Measurements from ENCODE around the gene GOT1. TPM values are rescaled to one million over a fixed set of nuclear protein-coding genes. Genes with fewer than 3 reads are reported as not detected.

The GOT1 gene
- total RNA-seq, 1 experiment from 2014 or later = 163 TPM

- H3K4me3 Mint-ChIP-seq (ENCODE audit: unreplicated experiment) = no peak overlapping the region
- no peaks in the 10 kb centered on the region for H3K36me3 Mint-ChIP-seq (ENCODE audit: insufficient read depth, unreplicated experiment)
- peaks cover 37% of the 10 kb centered on the region for H3K27me3 Mint-ChIP-seq (ENCODE audit: insufficient read depth, unreplicated experiment)
- DNase-seq (ENCODE audit: unreplicated experiment) = no peak
- H3K9me3 Mint-ChIP-seq (ENCODE audit: unreplicated experiment) = no peaks in the 10 kb centered on the region
- no peak overlapping the region for H3K27ac Mint-ChIP-seq (ENCODE audit: low read depth, unreplicated experiment)
- ChIA-PET CTCF (interaction anchor here (0.5 to 2.1 kb wide), 5 partner anchors 8 to 149 kb away, joined by 3 to 8 read pairs (median 6); no protein-coding TSS in a partner anchor), POLR2A (no interaction called here)
- intact Hi-C loops (cut with micrococcal nuclease) = no loop called here
- H3K4me1 Mint-ChIP-seq (ENCODE audit: insufficient read depth, unreplicated experiment) = no peaks in the 10 kb centered on the region
- TF ChIP-seq CTCF (IDR thresholded peaks at IDR 0.05; ENCODE audit: unreplicated experiment) = no peak
- BruUV-seq (replicated peaks) = no TSS peak
Measured at GRCh38 chr10:99466632-99467223, 36.3 kb upstream of the GOT1 start.

- H3K9me3 Mint-ChIP-seq (ENCODE audit: unreplicated experiment) = no peaks in the 10 kb centered on the region
- no TSS peak for BruUV-seq (replicated peaks)
- intact Hi-C loops (cut with micrococcal nuclease) = no loop called here
- no peaks in the 10 kb centered on the region for H3K36me3 Mint-ChIP-seq (ENCODE audit: insufficient read depth, unreplicated experiment)
- peak; percentile 50 for DNase-seq (ENCODE audit: unreplicated experiment)
- H3K4me3 Mint-ChIP-seq (ENCODE audit: unreplicated experiment) = no peak overlapping the region
- no peak for TF ChIP-seq CTCF (IDR thresholded peaks at IDR 0.05; ENCODE audit: unreplicated experiment)
- no peaks in the 10 kb centered on the region for H3K4me1 Mint-ChIP-seq (ENCODE audit: insufficient read depth, unreplicated experiment)
- ChIA-PET CTCF (interaction anchor here (0.6 to 2.2 kb wide), 3 partner anchors 11 to 25 kb away, joined by 3 to 8 read pairs (median 6); no protein-coding TSS in a partner anchor), POLR2A (interaction anchor here (0.7 to 1.2 kb wide), 3 partner anchors 10 to 1001 kb away, joined by 3 read pairs; no protein-coding TSS in a partner anchor)
- no peak overlapping the region for H3K27ac Mint-ChIP-seq (ENCODE audit: low read depth, unreplicated experiment)
- H3K27me3 Mint-ChIP-seq (ENCODE audit: insufficient read depth, unreplicated experiment) = peaks cover 31% of the 10 kb centered on the region
Measured at GRCh38 chr10:99461230-99461629, 30.8 kb upstream of the GOT1 start.

- Mint-ChIP-seq H3K27me3 (ENCODE audit: insufficient read depth, unreplicated experiment) (peaks cover 35% of the 10 kb centered on the region), H3K27ac (ENCODE audit: low read depth, unreplicated experiment) (no peak overlapping the region), H3K36me3 (ENCODE audit: insufficient read depth, unreplicated experiment) (no peaks in the 10 kb centered on the region), H3K9me3 (ENCODE audit: unreplicated experiment) (no peaks in the 10 kb centered on the region), H3K4me1 (ENCODE audit: insufficient read depth, unreplicated experiment) (no peaks in the 10 kb centered on the region), H3K4me3 (ENCODE audit: unreplicated experiment) (no peak overlapping the region)
- no peak for DNase-seq (ENCODE audit: unreplicated experiment)
- intact Hi-C loops (cut with micrococcal nuclease) = no loop called here
- no peak for TF ChIP-seq CTCF (IDR thresholded peaks at IDR 0.05; ENCODE audit: unreplicated experiment)
- no TSS peak for BruUV-seq (replicated peaks)
- ChIA-PET POLR2A (no interaction called here), CTCF (interaction anchor here (1.2 kb wide), 1 partner anchor 26 kb away, joined by 3 read pairs; no protein-coding TSS in a partner anchor)
Measured at GRCh38 chr10:99460070-99460469, 29.6 kb upstream of the GOT1 start.

GRCh38 chr10:99459217-99459616, 28.8 kb upstream of the GOT1 start:
- no peak overlapping the region for H3K4me3 Mint-ChIP-seq (ENCODE audit: unreplicated experiment)
- H3K27ac Mint-ChIP-seq (ENCODE audit: low read depth, unreplicated experiment) = no peak overlapping the region
- no peaks in the 10 kb centered on the region for H3K4me1 Mint-ChIP-seq (ENCODE audit: insufficient read depth, unreplicated experiment)
- intact Hi-C loops (cut with micrococcal nuclease) = no loop called here
- POLR2A ChIA-PET = interaction anchor here (1.0 kb wide), 1 partner anchor 45 kb away, joined by 3 read pairs; no protein-coding TSS in a partner anchor
- no peak for TF ChIP-seq CTCF (IDR thresholded peaks at IDR 0.05; ENCODE audit: unreplicated experiment)
- peaks cover 44% of the 10 kb centered on the region for H3K27me3 Mint-ChIP-seq (ENCODE audit: insufficient read depth, unreplicated experiment)
- H3K9me3 Mint-ChIP-seq (ENCODE audit: unreplicated experiment) = no peaks in the 10 kb centered on the region
- H3K36me3 Mint-ChIP-seq (ENCODE audit: insufficient read depth, unreplicated experiment) = no peaks in the 10 kb centered on the region
- CTCF ChIA-PET = interaction anchor here (0.6 to 1.4 kb wide), 4 partner anchors 8 to 254 kb away, joined by 3 to 6 read pairs (median 5); no protein-coding TSS in a partner anchor
- no peak for DNase-seq (ENCODE audit: unreplicated experiment)
- no TSS peak for BruUV-seq (replicated peaks)

Data from MCF 10A (cell line).